Osteocyte (in vitro differentiated cells): ENCODE data around the gene MICB. TPM values are rescaled to one million over a fixed set of nuclear protein-coding genes. Genes with fewer than 3 reads are reported as not detected.

Experiments used
- DNase-seq: peaks from one replicate; pipeline ENCODE4 v3.0.0; 2021; ENCODE audit warnings: mixed read lengths; ENCODE audit not compliant: unreplicated experiment; ENCODE audit errors: extremely low spot score
- H3K27ac Mint-ChIP-seq: one replicate; pipeline ENCODE4 v1.8.0; 2021; ENCODE audit warnings: mild to moderate bottlenecking, mixed read lengths; ENCODE audit not compliant: unreplicated experiment
- H3K27me3 Mint-ChIP-seq: one replicate; pipeline ENCODE4 v1.8.0; 2021; ENCODE audit warnings: mixed read lengths; ENCODE audit not compliant: unreplicated experiment
- H3K36me3 Mint-ChIP-seq: one replicate; pipeline ENCODE4 v1.8.0; 2021; ENCODE audit warnings: mixed read lengths; ENCODE audit not compliant: unreplicated experiment
- H3K4me1 Mint-ChIP-seq: one replicate; pipeline ENCODE4 v1.8.0; 2021; ENCODE audit warnings: mixed read lengths; ENCODE audit not compliant: unreplicated experiment
- H3K4me3 Mint-ChIP-seq: one replicate; pipeline ENCODE4 v1.8.0; 2021; ENCODE audit warnings: mild to moderate bottlenecking, moderate library complexity, mixed read lengths; ENCODE audit not compliant: unreplicated experiment
- H3K9me3 Mint-ChIP-seq: one replicate; pipeline ENCODE4 v1.8.0; 2021; ENCODE audit warnings: mixed read lengths; ENCODE audit not compliant: unreplicated experiment
- total RNA-seq: library from RNA; stranded (reverse); gene quantifications from 2 replicates; pipeline ENCODE4 v1.2.1, GENCODE V29; 2021
- TF ChIP-seq, protein P1 (sequence below): fragments of 200-600 bp; sonication (generic); IDR thresholded peaks from 2 replicates; pipeline ENCODE4 v1.5.0; 2021; ENCODE audit warnings: antibody characterized with exemption, mild to moderate bottlenecking, moderate library complexity

MICB gene
- total RNA-seq, 1 donor from 2014 or later = 12.1 TPM

DNA sequence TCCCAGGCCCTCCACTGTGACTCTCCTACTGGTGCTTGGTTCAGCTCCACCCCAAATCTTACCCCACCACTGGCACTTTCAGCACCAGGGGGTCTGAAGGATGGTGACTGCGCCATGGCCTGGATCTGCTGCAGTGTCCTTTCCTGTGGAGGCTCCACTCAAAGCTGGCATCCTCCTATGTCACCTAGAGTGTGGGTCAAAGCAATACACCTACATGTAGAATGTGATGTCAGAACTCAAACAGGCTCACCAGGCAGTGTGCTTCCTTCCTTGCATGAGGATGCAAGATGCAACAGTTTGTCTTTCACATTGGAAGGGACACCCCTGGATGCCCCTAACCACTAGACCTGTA lies 32.8 kb upstream of the MICB start:
- TF ChIP-seq, protein P1, sequence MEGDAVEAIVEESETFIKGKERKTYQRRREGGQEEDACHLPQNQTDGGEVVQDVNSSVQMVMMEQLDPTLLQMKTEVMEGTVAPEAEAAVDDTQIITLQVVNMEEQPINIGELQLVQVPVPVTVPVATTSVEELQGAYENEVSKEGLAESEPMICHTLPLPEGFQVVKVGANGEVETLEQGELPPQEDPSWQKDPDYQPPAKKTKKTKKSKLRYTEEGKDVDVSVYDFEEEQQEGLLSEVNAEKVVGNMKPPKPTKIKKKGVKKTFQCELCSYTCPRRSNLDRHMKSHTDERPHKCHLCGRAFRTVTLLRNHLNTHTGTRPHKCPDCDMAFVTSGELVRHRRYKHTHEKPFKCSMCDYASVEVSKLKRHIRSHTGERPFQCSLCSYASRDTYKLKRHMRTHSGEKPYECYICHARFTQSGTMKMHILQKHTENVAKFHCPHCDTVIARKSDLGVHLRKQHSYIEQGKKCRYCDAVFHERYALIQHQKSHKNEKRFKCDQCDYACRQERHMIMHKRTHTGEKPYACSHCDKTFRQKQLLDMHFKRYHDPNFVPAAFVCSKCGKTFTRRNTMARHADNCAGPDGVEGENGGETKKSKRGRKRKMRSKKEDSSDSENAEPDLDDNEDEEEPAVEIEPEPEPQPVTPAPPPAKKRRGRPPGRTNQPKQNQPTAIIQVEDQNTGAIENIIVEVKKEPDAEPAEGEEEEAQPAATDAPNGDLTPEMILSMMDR = no peak
- no peaks in the 10 kb centered on the region for H3K36me3 Mint-ChIP-seq
- no peaks in the 10 kb centered on the region for H3K9me3 Mint-ChIP-seq
- peaks cover 11% of the 10 kb centered on the region for H3K27me3 Mint-ChIP-seq
- no peak overlapping the region for H3K4me3 Mint-ChIP-seq
- peaks cover 7% of the 10 kb centered on the region for H3K4me1 Mint-ChIP-seq
- no peak overlapping the region for H3K27ac Mint-ChIP-seq
- DNase-seq = no peak

DNA sequence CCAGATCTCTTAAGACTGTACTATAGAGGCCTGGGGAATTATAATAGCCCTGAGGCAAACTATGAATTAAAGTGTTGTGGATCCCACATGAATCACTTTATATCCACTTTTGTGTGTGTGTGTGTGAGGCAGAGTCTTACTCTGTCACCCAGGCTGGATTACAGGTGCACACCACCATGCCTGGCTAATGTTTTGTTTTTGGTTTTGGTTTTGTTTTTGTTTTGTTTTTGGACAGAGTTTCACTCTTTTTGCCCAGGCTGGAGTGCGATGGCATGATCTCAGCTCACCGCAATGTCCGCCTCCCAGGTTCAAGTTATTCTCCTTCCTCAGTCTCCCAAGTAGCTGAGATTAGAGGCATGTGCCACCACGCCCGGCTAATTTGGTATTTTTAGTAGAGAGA lies 32.2 kb upstream of the MICB start:
- Mint-ChIP-seq H3K9me3 (no peaks in the 10 kb centered on the region), H3K4me3 (no peak overlapping the region), H3K27ac (no peak overlapping the region), H3K27me3 (peaks cover 11% of the 10 kb centered on the region), H3K36me3 (no peaks in the 10 kb centered on the region), H3K4me1 (peaks cover 7% of the 10 kb centered on the region)
- no peak for DNase-seq
- TF ChIP-seq, protein P1 = no peak

DNA sequence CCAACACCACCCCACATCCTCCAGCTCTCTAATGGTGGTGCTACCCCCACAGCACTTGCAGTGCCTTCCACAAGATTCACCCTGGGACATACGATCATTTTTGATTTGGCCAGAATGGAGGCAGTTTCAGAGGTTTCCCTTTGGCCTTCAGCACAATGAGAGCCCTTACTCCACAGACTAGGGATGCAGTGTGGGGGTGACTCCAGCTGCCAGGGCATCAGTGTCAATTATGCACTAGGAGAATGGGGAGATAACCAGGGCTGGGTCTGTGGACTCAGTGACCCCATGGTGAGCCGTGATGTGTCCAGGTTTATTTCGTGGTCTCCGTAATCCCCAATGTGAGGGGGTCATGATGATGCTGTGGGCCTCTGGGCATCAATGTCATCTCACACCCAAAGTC lies 31.5 kb upstream of the MICB start:
- peaks cover 15% of the 10 kb centered on the region for H3K27me3 Mint-ChIP-seq
- DNase-seq = peak; percentile 62
- H3K27ac Mint-ChIP-seq = no peak overlapping the region
- TF ChIP-seq, protein P1 = no peak
- no peaks in the 10 kb centered on the region for H3K9me3 Mint-ChIP-seq
- H3K4me3 Mint-ChIP-seq = no peak overlapping the region
- H3K36me3 Mint-ChIP-seq = no peaks in the 10 kb centered on the region
- H3K4me1 Mint-ChIP-seq = peaks cover 7% of the 10 kb centered on the region

DNA sequence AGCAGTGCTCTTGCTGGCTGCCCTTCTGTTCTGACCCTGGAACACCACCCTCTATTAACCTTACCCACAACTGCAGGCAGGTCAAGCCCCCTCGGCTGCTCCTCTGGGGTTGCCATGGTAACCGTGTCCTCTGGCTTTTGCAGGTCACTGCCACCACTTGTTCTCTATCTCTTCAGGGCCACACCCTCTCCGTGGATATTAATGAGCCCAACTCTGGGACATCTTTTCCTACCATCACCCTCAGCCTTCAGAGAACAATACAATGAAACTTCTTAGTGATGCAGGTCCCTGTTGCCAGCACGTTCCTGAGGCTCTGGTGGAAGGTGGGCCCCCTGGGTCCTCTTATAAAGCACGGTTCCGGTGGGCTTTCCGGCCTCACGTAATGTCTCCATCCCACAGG lies 30.8 kb upstream of the MICB start:
- H3K9me3 Mint-ChIP-seq = no peaks in the 10 kb centered on the region
- peaks cover 7% of the 10 kb centered on the region for H3K4me1 Mint-ChIP-seq
- peaks cover 15% of the 10 kb centered on the region for H3K27me3 Mint-ChIP-seq
- TF ChIP-seq, protein P1 = no peak
- DNase-seq = peak; percentile 66
- H3K27ac Mint-ChIP-seq = no peak overlapping the region
- H3K4me3 Mint-ChIP-seq = no peak overlapping the region
- H3K36me3 Mint-ChIP-seq = no peaks in the 10 kb centered on the region

DNA sequence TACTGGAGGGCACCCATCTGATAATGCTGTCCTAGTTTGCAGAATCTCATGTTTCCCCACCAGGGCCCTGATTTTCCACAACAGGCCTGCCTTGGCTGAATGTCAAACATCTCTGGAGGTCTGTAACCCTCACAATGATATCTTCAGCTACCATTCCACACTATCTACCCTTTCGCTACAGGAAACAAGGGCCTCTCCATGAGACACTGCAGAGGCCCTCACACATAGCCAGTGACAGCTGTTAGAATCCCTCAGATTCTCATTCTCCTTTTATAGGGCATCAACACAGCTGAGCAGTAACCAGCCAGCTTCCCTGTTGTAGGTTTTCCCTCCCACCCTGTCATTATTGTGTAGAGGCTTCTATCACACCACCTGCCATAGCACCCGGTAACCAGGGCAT lies 29.6 kb upstream of the MICB start:
- no peak overlapping the region for H3K27ac Mint-ChIP-seq
- H3K27me3 Mint-ChIP-seq = peaks cover 15% of the 10 kb centered on the region
- H3K4me1 Mint-ChIP-seq = no peaks in the 10 kb centered on the region

More for the DNA sequence above, 29.6 kb upstream of the MICB start:
- Mint-ChIP-seq H3K36me3 (no peaks in the 10 kb centered on the region), H3K4me3 (no peak overlapping the region), H3K9me3 (no peaks in the 10 kb centered on the region)
- TF ChIP-seq, protein P1 = no peak
- DNase-seq = no peak
